OCI-LY7 (cell line): Measurements from ENCODE around the gene CDK10.

Source experiments
- EZH2phosphoT487 ChIP-seq: fragments of 200-600 bp; sonication (generic); IDR thresholded peaks from 2 replicates; pipeline ENCODE4 v1.6.1; 2018; ENCODE audit warnings: low read depth, borderline replicate concordance, mild to moderate bottlenecking, mixed run types, antibody characterized with exemption, low read length, moderate library complexity, mixed read lengths
- TF ChIP-seq, protein P1 (sequence below): fragments of 200-600 bp; sonication (generic); conservative IDR thresholded peaks from 2 replicates; pipeline ENCODE4 v1.5.1; 2014; ENCODE audit warnings: mild to moderate bottlenecking, antibody characterized with exemption, low read length, moderate library complexity, mixed read lengths

DNA sequence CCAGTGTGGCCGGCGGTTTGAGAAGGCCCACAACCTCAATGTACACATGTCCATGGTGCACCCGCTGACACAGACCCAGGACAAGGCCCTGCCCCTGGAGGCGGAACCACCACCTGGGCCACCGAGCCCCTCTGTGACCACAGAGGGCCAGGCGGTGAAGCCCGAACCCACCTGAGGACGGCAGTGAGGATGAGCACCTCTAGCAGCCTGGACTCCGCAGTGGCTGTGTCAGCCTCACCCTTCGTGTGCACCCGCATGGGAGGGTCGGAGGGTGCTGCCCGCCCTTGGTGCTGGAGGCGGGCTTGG lies 51.5 kb downstream of the CDK10 start:
- TF ChIP-seq, protein P1, sequence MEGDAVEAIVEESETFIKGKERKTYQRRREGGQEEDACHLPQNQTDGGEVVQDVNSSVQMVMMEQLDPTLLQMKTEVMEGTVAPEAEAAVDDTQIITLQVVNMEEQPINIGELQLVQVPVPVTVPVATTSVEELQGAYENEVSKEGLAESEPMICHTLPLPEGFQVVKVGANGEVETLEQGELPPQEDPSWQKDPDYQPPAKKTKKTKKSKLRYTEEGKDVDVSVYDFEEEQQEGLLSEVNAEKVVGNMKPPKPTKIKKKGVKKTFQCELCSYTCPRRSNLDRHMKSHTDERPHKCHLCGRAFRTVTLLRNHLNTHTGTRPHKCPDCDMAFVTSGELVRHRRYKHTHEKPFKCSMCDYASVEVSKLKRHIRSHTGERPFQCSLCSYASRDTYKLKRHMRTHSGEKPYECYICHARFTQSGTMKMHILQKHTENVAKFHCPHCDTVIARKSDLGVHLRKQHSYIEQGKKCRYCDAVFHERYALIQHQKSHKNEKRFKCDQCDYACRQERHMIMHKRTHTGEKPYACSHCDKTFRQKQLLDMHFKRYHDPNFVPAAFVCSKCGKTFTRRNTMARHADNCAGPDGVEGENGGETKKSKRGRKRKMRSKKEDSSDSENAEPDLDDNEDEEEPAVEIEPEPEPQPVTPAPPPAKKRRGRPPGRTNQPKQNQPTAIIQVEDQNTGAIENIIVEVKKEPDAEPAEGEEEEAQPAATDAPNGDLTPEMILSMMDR, result no peak
- TF ChIP-seq EZH2phosphoT487, result no peak
